DND-41 (cell line): Measurements from ENCODE around the gene LCK.

Experiments
- ATAC-seq: fragments of 200-7000 bp; cut with Tn5 transposase; 3 replicates; pipeline ENCODE4 v1.9.1; 2021; ENCODE audit warnings: low read depth; ENCODE audit not compliant: insufficient read depth
- DNase-seq: peaks from one replicate; pipeline ENCODE4 v3.0.0-alpha.2; 2020
- H2AFZ ChIP-seq: 2 replicates; pipeline ENCODE4 v1.6.0; 2012; ENCODE audit warnings: low read depth, low read length
- H3K27ac ChIP-seq: 2 replicates; pipeline ENCODE4 v1.5.1; 2012; ENCODE audit warnings: low read length, inconsistent platforms
- H3K27me3 ChIP-seq: fragments of 200-600 bp; sonication (generic); 2 replicates; pipeline ENCODE4 v1.6.0; 2012; ENCODE audit warnings: low read length, mild to moderate bottlenecking, inconsistent platforms; ENCODE audit not compliant: insufficient read depth, poor library complexity
- H3K36me3 ChIP-seq: 2 replicates; pipeline ENCODE4 v1.5.1; 2012; ENCODE audit warnings: low read length, inconsistent platforms; ENCODE audit not compliant: insufficient read depth
- H3K4me1 ChIP-seq: 2 replicates; pipeline ENCODE4 v1.5.1; 2012; ENCODE audit warnings: mild to moderate bottlenecking, low read length; ENCODE audit not compliant: insufficient read depth
- H3K4me2 ChIP-seq: 2 replicates; pipeline ENCODE4 v1.6.0; 2012; ENCODE audit warnings: mild to moderate bottlenecking, moderate library complexity, low read length, inconsistent platforms; ENCODE audit not compliant: insufficient read depth
- H3K4me3 ChIP-seq, 2 experiments: fragments of 200-600 bp in 1 of 2; shearing (Covaris generic) in 1 of 2; 2 replicates each; pipeline ENCODE4 v1.5.1; 2012 to 2016; ENCODE audit warnings: inconsistent platforms in 2 of 2, low read length in 2 of 2, mild to moderate bottlenecking in 2 of 2, low read depth in 1 of 2, moderate library complexity in 1 of 2
- H3K79me2 ChIP-seq: 2 replicates; pipeline ENCODE4 v1.6.0; 2012; ENCODE audit warnings: low read length, inconsistent platforms; ENCODE audit not compliant: insufficient read depth
- H3K9ac ChIP-seq: 2 replicates; pipeline ENCODE4 v1.6.0; 2012; ENCODE audit warnings: low read depth, mild to moderate bottlenecking, inconsistent platforms, low read length, moderate library complexity
- H3K9me3 ChIP-seq: 2 replicates; pipeline ENCODE4 v1.5.1; 2012; ENCODE audit warnings: low read length, moderate library complexity, mild to moderate bottlenecking, inconsistent platforms; ENCODE audit not compliant: insufficient read depth, severe bottlenecking
- H4K20me1 ChIP-seq: 2 replicates; pipeline ENCODE4 v1.6.0; 2012; ENCODE audit warnings: low read length; ENCODE audit not compliant: insufficient read depth
- EZH2 ChIP-seq: IDR thresholded peaks from 3 replicates; pipeline ENCODE4 v1.6.1; 2012; ENCODE audit warnings: borderline replicate concordance, low read depth, mild to moderate bottlenecking, moderate library complexity, low read length, inconsistent platforms; ENCODE audit not compliant: severe bottlenecking
- TF ChIP-seq, protein P1 (sequence below): IDR thresholded peaks from 2 replicates; pipeline ENCODE4 v1.5.1; 2012; ENCODE audit warnings: borderline replicate concordance, low read length, moderate library complexity, mild to moderate bottlenecking; ENCODE audit not compliant: poor library complexity, severe bottlenecking; ENCODE audit errors: extremely low read depth

LCK gene

DNA sequence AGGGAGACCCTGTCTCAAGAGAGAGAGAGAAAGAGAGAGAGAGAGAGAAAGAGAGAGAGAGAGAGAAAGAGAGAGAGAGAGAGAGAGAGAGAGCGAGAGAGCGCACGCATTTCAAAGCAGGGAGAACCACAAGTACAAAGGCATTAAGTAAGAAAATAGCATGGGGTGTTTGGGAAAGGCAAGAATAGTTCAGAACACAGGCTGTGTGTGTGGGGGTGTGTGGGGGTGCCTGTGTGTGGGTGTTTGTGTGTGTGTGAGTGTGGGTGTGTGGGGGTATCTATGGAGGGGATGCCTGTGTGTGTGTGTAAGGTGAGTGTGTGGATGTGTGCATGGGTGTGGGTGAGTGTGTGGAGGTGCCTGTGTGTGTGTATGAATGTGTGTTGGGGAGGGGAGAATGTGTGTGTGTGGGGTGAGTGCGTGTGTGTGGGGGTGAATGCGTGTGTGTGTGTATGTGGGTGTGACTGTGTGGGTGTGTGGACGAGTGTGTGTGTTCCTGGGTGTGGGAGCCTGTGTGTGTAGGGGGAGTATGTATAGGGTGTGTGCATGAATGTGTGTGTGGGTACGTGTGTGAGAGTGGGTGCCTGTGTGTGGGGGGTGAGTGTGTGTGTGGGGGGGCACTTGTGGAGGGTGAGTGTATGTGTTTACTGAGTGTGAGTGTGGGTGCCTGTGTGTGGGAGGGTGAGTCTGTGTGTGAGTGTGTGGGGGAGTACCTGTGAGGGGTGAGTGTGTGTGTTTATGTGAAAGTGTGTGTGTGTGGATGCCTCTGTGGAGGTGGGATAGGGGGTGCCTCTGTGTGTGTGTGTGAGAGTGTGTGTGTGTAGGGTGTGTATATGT is 21.7 kb downstream of the LCK start:
- no peak for TF ChIP-seq EZH2
- TF ChIP-seq, protein P1, sequence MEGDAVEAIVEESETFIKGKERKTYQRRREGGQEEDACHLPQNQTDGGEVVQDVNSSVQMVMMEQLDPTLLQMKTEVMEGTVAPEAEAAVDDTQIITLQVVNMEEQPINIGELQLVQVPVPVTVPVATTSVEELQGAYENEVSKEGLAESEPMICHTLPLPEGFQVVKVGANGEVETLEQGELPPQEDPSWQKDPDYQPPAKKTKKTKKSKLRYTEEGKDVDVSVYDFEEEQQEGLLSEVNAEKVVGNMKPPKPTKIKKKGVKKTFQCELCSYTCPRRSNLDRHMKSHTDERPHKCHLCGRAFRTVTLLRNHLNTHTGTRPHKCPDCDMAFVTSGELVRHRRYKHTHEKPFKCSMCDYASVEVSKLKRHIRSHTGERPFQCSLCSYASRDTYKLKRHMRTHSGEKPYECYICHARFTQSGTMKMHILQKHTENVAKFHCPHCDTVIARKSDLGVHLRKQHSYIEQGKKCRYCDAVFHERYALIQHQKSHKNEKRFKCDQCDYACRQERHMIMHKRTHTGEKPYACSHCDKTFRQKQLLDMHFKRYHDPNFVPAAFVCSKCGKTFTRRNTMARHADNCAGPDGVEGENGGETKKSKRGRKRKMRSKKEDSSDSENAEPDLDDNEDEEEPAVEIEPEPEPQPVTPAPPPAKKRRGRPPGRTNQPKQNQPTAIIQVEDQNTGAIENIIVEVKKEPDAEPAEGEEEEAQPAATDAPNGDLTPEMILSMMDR = no peak
- Histone ChIP-seq H3K4me2 (peak overlapping the region; percentile 59), H3K9me3 (no peaks in the 10 kb centered on the region), H3K9ac (peak overlapping the region; percentile 54), H3K4me3 (peak overlapping the region in 1 of 2 experiments; percentile 42; a peak in 2 of 4 replicates), H4K20me1 (no peaks in the 10 kb centered on the region), H3K27ac (peak overlapping the region; percentile 83), H3K79me2 (peaks cover 36% of the 10 kb centered on the region), H3K27me3 (no peaks in the 10 kb centered on the region), H3K4me1 (peaks cover 39% of the 10 kb centered on the region), H3K36me3 (peaks cover 39% of the 10 kb centered on the region), H2AFZ (no peak overlapping the region)
- peak; percentile 49 for DNase-seq
- ATAC-seq = peak; percentile 13

DNA sequence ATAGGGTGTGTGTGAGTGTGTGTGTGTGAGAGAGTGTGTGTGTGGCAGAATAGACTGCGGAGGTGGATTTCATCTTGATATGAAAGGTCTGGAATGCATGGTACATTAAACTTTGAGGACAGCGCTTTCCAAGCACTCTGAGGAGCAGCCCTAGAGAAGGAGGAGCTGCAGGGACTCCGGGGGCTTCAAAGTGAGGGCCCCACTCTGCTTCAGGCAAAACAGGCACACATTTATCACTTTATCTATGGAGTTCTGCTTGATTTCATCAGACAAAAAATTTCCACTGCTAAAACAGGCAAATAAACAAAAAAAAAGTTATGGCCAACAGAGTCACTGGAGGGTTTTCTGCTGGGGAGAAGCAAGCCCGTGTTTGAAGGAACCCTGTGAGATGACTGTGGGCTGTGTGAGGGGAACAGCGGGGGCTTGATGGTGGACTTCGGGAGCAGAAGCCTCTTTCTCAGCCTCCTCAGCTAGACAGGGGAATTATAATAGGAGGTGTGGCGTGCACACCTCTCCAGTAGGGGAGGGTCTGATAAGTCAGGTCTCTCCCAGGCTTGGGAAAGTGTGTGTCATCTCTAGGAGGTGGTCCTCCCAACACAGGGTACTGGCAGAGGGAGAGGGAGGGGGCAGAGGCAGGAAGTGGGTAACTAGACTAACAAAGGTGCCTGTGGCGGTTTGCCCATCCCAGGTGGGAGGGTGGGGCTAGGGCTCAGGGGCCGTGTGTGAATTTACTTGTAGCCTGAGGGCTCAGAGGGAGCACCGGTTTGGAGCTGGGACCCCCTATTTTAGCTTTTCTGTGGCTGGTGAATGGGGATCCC is 22.5 kb downstream of the LCK start:
- no peaks in the 10 kb centered on the region for H3K27me3 ChIP-seq
- peak overlapping the region in 1 of 2 experiments; percentile 42; a peak in 2 of 4 replicates for H3K4me3 ChIP-seq
- DNase-seq (peak; percentile 95), ATAC-seq (peak; percentile 91)
- H3K9ac ChIP-seq = peak overlapping the region; percentile 54
- no peaks in the 10 kb centered on the region for H4K20me1 ChIP-seq
- peak overlapping the region; percentile 83 for H3K27ac ChIP-seq
- H3K4me2 ChIP-seq = peak overlapping the region; percentile 59
- H3K4me1 ChIP-seq = peaks cover 39% of the 10 kb centered on the region
- peaks cover 47% of the 10 kb centered on the region for H3K36me3 ChIP-seq
- peaks cover 36% of the 10 kb centered on the region for H3K79me2 ChIP-seq
- TF ChIP-seq, protein P1 = peak; percentile 43
- TF ChIP-seq EZH2 = no peak
- H3K9me3 ChIP-seq = no peaks in the 10 kb centered on the region
- peak overlapping the region; percentile 44; the same call in 1 of the 2 replicates for H2AFZ ChIP-seq

DNA sequence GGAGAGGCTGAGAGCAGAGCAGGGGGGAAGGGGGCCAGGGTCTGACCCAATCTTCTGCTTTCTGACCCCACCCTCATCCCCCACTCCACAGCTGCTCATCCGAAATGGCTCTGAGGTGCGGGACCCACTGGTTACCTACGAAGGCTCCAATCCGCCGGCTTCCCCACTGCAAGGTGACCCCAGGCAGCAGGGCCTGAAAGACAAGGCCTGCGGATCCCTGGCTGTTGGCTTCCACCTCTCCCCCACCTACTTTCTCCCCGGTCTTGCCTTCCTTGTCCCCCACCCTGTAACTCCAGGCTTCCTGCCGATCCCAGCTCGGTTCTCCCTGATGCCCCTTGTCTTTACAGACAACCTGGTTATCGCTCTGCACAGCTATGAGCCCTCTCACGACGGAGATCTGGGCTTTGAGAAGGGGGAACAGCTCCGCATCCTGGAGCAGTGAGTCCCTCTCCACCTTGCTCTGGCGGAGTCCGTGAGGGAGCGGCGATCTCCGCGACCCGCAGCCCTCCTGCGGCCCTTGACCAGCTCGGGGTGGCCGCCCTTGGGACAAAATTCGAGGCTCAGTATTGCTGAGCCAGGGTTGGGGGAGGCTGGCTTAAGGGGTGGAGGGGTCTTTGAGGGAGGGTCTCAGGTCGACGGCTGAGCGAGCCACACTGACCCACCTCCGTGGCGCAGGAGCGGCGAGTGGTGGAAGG is 23.7 kb downstream of the LCK start:
- DNase-seq (no peak), ATAC-seq (no peak)
- peaks cover 39% of the 10 kb centered on the region for H3K4me1 ChIP-seq
- H2AFZ ChIP-seq = no peak overlapping the region
- H3K4me2 ChIP-seq = peak overlapping the region; percentile 59
- no peaks in the 10 kb centered on the region for H3K9me3 ChIP-seq
- H4K20me1 ChIP-seq = no peaks in the 10 kb centered on the region
- peak overlapping the region; percentile 54 for H3K9ac ChIP-seq
- no peaks in the 10 kb centered on the region for H3K27me3 ChIP-seq
- H3K27ac ChIP-seq = peak overlapping the region; percentile 83
- H3K79me2 ChIP-seq = peaks cover 34% of the 10 kb centered on the region
- TF ChIP-seq, protein P1 = no peak
- no peak for TF ChIP-seq EZH2
- peaks cover 59% of the 10 kb centered on the region for H3K36me3 ChIP-seq
- peak overlapping the region in 1 of 2 experiments; percentile 33; a peak in 1 of 4 replicates for H3K4me3 ChIP-seq
